ENCODE data around the gene CARHSP1.
"Not testable (repeated sequence)": the region's sequence is repeated elsewhere in the genome, so short reads cannot be mapped to it uniquely, and the experiment has no call there.

CARHSP1 gene

DNA sequence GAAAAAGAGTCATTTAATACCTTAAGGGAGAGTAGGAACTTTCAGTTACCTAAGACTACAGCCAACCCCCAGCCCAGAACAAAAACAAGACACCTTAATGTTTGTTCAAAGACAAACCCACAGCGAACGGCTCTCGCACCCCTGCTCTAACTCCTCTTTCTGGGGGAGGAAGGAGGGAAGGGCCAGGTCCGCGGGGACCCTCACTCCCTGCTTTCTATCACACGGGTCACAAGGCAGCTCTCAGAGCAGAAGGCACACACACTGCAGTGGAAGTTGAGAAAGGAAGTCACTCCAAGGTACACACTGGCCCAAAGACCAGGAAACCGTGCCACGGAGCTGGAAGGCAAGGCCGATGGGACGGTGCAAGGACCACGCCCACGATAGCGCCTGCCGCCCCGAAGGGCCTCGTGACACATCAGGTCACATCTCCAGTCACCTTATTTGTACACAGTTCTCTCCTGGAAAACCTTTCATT lies 23.3 kb upstream of the CARHSP1 start:
- no peak for DNase-seq

DNA sequence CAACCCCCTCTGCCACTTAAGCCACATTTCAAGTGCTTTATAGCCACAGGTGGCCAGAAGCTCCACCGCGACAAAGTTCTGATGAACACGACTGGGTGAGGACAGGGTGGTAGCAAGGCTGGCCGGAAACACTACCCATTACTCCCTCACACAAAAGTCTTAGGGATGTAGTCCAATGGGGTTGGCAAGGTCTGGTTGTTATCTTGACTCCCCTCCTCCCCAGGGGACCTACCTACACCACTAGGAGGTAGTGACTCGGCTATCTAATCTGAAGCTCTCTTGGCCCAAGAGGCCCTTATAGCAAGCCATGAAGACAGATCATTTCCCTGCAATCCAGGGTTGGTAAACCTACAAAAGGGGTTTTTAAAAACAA lies 21.7 kb upstream of the CARHSP1 start:
- DNase-seq = no peak

DNA sequence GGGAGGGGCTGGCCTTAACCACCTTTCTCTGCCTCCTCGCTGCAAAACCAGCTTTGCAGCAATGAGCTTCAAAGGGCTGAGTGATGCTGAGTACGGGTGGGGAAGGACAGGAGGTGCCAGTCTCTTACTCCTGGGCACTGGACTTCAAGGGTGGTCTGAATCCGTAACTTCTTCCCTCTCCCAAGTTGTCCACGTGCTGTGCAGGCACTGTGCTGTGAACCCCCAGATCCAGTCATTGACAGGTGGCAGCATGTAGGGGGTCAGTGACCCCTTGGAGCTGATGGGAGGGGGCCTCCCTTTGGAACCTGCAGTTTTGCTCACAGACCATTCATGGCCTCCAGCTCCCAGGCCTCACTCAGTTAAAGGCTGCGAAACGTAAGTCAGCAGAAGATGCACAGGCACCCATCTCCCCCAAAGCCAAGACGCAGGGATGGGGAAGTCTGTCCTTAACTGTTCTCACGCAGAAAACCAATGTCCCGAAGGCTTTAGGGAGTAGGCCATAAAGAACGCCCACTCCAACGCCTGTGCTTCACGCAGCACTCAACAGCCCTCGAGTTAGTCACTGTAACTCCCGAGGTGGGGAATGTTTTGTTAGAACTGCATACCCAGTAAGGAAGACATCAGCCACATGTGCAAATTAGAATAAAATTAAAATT lies 21.2 kb upstream of the CARHSP1 start:
- no peak for DNase-seq

DNA sequence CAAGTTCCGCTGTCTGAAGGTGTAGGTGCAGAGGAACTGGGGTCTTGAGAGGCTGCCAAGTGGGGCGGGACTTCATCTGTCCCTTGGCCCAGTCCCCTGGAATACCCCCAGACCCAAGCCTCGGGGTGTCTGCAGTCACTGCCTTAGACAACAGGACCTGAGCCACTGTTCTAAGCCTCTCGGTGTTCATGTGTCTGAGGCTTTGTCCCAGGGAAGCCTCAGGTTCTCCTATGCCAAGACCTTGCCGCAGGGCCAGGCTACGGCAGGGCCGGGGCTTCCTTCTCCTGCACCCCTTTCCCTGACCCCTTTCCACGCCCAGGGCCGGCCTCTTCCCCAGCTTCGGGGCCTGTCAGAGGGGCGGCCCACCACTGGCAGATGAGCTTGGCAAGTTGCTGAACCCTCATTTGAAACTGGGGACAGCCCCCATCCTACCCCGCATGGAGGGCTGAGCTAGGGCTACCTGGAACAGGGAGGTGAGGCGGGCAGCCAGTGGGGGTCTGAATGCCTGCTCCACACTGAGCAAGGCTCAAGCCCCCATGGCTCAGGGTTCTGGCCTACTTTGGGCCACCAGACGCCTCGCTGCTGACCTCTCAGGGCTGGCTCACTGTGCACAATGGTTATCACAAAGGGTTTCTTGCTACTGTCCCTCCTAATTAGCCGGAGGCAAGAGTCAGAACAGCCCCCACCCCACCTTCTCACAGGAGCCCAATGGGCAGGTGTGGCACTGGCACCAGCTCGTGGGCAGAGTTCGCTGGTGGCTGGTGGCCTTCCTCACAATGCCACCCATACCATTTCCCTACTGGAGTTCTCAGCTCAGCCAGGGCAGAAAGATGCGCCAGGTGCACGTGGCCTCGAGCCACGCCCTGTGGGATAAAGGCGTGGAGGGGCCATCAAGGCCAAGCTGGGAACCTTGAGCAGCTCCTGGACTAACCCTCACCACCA lies 20.4 kb upstream of the CARHSP1 start:
- no peak for DNase-seq

DNA sequence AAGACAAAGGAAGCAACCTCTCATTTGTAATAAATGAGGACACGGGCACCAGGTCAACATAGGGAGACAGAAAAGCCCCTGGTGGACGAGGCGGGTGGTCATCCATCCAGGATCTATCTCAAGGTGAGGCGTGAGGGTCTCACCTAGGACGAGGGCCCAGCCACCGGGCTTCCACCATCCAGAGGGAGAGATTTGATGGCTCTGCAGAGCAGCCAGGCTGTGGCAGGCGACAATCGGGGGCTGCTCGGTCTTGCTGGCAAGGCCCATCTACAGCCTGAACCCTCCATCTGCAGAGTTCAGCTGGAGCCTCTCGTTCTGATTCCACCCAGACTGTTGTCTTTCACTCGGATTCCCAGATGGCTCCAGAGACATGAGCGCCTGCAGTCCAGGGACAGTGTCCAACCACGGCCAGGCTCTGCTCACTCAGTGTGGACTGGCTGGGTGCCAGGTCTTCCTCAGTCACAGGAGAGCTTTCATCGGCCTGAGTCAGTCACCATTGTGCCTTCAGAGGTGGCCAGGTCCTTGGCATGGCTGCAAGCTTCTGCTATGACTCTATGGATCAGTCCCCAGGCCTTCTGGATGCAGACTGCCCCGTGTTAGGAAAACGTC lies 19.2 kb upstream of the CARHSP1 start:
- no peak for DNase-seq

DNA sequence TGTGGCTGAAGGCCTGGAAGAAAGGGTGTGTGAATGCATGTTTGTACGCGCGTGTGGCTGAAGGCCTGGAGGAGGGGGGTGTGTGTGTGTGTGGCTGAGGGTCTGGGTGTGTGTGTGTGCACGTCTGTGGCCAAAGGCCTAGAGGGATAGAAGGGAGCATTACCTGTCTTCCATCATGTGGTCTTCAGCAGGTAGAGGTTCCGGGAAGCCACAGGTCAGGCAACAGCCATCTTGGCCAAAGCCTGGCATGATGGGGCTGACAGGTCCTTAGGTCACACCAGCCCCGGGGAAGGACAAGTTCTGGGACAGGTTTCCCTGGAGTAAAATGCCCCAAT lies 18.6 kb upstream of the CARHSP1 start:
- no peak for DNase-seq

DNA sequence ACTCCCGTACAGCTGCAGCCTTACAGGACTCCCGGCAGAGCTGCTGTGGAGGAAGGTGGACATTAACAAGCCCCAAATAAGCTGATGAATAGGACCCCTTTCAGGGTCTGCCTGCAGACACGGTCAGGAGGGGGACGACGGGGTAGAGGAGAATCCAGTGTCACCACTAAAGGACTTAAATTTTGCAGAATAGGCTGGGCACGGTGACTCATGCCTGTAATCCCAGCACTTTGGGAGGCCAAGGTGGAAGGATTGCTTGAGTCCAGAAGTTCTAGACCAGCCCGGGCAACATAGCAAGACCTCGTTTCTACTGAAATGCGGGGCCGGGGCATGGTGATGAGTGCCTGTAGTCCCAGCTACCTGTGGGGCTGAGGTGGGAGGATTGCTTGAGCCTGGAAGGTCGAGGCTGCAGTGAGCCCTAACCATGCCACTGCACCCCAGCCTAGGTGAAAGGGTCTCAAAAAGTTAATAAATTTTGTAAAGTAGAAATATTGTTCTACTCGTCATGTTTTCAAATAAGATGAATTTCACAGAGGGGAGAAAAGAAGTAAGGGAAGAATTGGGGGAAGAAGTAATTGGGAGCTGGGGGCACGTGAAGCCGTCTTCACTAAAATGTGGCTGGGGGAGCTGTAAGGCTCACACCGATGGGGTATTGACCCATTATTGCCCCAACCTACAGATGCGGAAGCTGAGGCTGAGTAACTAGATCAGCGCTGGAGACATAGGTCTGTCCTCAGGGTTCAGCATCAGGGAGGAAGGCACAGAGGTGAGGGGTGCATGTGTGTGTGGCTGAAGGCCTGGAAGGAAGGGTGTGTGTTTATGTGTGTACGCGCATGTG lies 18.0 kb upstream of the CARHSP1 start:
- no peak for DNase-seq

DNA sequence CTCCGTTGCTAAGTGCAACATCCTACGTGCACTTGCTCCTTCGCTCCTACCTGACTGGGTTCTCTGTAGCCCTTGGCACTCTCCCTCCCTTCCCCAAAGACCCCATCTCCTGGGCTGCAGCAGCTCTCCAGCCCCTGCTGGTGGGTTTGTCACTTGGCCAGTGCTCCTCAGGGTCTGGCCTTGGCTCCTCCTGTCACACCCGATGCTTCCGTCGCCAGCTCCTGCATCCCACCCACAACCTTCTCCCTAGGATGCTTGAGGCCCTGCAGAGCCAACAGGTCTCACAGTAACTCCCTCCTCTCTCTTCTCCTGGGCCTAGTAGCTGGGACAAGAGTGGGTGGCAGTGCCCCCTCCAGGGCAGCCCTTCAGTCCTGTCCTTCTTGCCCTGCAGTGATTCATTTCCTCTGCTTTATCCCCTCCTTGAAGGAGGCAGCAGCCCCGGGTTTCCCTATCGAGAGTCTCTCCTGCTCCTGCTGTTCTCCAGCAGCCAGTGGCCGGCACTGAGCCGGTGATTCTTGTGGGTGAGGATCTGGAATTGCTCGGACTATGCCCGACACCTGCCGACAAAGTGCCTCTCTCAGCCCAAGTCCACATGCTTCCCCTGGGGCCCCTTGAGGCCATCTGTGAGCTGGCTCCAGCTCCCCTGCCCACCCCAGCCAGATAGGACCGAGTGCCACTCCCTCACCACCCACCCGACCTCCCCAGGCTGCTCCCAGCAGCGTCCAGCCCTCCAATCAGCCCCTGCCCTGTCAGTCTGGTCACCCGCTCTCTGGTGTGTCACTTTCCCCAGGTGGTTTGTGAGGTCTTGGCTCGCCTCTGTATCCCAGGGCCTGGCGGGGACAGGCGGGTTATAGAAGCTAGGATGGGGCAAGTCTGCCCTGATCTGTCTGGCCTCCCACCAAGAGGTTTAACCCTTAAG lies 17.1 kb upstream of the CARHSP1 start:
- DNase-seq = no peak

DNA sequence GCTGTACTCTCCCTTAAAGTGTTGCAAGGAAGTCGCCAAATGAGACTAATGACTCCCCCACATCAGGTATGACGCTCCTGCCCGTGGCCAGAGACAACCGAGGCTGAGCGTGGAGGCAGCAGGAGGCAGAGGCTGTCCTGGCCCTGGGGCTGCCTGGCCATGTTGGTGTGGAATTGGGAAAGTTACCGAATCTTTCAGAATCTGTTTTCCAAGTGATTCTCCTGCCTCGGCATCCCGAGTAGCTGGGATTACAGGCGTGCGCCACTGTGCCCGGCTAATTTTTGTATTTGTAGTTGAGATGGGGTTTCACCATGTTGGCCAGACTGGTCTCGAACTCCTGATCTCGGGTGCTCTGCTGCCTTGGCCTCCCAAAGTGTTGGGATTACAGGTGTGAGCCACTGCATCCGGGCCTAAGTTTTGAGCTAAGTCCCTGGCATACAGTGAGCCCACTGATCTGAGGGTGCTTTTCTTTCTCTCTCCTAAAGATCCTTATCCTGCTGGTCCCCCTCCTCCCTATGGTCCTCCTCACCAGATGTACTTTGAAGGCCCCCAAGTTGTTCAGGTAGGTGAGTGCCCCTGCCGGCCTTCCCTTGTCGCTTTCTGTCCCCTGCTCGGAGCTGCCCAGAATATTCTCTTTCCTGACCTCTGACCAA lies 14.0 kb upstream of the CARHSP1 start:
- no peak for DNase-seq

DNA sequence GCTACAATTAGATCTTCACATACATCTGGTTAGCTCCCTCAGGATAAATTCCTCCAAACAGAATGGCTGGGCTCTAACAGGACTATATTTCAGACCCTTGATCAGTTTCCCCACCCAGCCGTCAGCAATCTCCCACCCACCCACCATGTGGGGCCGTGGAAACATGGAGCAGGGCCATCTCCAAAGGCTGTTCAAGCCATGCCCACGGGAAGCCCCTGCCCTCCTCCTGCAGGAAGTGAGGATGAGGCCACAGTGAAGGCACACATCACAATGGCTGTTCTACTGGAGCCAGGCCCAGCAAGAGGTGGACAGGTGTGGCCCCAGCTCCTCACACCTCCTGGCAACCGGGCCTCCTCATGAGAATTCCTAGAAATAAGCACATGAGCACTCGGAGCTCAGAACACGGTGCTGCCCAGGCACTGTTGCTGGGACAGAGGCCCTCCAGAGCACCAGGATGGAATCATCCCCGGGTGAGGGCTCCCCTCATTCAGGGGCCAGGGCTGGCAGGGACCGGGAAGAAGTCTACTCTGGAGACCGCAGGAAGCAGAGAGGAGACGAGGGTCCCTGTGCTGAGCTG lies 13.3 kb upstream of the CARHSP1 start, which contains the start of gene LITAFD:
Gene LITAFD (plus strand): TSS at position 311 of the 577 bp plus-strand sequence. CDS start 2,005 bp downstream, outside the sequence.
- DNase-seq = no peak

DNA sequence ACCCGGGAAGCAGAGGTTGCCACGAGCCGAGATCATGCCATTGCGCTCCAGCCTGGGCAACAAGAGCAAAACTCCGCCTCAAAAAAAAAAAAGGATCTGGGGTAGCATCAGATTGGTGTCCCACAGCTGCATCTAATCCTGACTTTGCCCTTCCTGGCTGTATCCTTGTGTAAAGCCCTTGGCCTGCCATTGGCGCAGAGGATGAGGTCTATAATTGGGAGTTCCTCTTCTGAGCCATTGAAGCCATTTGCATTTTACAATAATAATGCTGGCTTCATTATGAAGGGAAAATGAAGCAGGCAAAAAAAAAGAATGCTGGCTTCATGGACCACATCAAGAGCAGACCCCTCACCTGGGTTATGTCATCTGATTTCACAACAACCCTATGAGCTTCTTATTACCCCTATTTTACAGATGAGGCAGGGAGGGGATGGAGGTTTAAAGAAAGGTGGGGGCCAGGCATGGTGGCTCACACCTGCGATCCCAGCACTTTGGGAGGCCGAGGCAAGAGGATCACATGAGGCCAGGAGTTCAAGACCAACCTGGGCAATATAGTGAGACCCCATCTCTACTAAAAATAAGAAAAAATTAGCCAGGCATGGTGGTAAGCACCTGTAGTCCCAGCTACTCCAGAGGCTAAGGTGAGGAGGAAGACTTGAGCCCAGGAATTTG lies 12.2 kb upstream of the CARHSP1 start:
- no peak for DNase-seq

DNA sequence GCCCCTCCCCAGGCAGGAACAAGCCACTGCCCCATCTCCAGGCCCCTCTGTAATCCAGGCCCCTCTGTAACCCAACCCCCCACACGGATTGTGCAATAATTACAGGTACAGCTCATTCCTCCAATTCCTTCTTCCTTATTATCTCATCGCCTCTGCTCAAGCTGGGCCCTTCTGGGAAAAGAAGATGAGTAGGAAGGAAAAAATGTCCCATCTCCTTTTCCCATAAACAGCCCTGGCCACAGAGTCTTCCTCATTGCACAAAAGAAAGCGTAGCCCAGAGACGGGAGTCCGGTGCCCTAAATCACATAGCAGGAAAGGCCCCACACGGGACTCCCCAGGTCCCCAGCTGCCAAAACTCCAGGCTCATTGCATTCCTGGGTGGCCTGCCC lies 9.7 kb upstream of the CARHSP1 start:
- DNase-seq = no peak

DNA sequence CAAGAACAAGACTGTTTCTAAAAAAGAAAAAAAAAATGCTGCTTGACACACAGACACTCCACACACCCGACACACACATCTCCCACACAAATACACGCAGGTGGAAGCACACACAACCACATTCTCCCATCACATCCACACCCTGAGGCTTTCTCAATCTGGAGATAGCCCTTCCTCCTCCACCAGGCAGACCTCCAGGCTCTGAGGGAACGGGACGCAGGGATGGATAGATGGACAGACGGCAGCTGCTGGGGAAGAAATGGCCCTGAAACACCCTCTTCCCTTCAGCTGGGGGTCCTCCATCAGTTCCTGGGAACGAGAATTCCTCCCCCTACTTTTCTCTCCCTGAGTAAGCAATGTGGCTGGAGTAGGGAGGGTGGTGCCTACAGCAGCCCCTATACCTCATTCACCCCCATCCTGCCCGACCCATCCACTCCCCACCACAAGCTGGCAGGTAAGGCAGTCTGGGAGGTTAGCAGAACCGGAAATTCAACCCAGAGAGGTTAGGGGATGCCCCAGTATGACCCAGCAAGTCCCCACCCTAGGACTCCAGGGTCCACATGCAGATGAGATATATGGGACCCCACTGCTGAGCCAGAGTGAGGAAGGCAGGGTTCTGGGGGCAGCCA lies 9.2 kb upstream of the CARHSP1 start:
- no peak for DNase-seq

DNA sequence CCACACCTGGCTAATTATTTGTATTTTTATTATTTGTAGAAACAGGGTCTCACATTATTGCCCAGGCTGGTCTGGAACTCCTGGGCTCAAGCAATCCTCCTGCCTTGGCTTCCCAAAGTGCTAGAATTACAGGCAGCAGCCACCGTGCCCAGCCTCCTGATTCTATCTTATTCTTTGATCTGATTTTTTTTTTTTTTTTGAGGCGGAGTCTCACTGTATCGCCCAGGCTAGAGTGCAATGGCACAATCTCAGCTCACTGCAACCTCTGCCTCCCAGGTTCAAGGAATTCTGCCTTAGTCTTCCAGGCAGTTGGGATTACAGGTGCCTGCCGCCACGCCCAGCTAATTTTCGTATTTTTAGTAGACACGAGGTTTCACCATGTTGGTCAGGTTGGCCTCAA lies 6.5 kb upstream of the CARHSP1 start:
- not testable (repeated sequence) for DNase-seq

DNA sequence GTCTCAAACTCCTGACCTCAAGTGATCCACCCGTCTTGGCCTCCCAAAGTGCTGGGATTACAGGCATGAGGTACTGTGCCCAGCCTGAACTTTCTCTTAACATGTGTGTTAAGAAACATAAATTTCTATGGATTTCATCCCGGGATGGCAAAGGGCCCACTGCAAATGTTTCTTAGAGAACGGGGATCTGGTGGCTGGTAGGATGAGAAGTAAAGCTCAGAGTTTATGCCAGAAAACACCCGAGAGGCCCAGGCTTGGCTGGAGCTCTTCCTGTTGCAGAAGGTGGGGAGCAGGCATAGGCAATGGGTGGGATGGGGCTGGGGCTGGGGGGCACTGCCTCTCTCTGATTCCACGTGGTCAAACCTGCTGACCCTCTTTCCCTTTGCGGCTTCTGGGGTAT lies 5.6 kb upstream of the CARHSP1 start:
- no peak for DNase-seq

DNA sequence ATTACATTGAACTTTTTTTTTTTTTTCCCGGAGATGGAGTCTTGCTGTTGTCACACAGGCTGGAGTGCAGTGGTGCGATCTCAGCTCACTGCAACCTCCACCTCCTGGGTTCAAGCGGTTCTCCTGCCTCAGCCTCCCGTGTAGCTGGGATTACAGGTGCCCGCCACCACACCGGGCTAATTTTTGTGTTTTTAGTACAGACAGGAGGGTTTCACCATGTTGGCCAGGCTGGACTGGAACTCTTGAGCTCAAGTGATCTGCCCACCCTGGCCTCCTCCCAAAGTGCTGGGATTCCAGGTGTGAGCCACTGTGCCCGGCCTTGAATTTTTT lies 5.0 kb upstream of the CARHSP1 start:
- DNase-seq = not testable (repeated sequence)

DNA sequence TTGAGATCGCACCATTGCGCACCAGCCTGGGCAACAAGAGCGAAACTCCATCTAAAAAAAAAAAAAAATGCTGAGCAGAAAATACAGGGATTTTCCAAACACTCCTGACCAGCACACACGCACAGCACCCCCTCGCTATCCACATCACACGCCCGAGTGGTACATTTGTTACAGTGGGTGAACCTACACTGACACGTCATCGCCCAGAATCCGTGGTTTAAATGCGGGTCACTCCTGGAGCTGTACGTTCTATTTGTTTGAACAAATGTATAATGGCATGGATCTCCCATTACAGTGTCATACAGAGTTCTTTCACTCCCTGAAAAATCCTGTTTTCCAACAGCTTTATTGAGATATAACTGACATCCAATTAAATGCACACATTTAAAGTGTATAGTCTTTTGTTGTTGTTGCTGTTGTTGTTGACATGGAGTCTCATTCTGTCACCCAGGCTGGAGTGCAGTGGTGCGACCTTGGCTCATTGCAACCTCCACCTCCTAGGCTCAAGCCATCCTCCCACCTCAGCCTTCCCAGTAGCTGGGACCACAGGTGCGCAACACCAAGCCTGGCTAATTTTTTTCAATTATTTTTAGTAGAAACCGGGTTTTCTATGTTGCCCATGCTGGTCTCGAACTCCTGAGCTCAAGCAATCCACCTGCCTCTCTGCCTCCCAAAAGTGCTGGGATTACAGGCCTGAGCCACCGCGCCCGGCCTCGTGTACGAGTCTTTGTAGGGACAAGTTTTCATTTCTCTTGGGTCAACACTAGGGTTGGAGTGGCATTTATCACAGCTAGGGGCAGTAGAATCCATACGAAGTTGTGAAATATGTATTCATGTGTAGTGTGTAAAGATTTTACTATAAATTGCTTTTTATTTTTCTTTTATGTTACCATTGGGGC lies 4.4 kb upstream of the CARHSP1 start:
- DNase-seq = no peak

DNA sequence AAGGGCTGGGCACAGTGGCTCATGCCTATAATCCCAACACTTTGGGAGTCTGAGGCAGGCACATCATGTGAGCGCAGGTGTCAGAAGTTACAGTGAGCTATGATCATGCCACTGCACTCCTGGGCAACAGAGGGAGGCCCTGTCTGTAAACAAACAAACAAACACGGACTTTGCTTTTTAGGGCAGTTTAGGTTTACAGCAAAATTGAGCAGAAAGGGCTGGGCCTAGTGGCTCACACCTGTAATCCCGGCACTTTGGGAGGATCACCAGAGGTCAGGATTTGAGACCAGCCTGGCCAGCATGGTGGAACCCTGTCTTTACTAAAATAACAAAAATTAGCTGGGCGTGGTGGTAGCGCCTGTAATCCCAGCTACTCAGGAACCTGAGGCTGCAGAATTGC lies 3.3 kb upstream of the CARHSP1 start:
- no peak for DNase-seq

DNA sequence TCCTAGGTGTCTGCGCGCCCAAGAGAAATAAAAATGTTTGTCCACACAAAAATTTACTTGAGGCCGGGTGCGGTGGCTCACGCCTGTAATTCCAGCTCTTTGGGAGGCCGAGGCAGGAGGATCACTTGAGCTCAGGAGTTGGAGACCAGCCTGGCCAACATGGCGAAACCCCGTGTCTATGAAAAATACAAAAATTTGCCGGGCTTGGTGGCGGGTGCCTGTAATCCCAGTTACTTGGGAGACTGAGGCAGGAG lies 1.1 kb upstream of the CARHSP1 start:
- DNase-seq = not testable (repeated sequence)
